GM18861 (cell line): ENCODE data around the gene ETV6.

Experiments
- ATAC-seq: cut with Tn5 transposase; IDR thresholded peaks from one replicate; pipeline ENCODE4 v1.9.1; 2021; ENCODE audit not compliant: unreplicated experiment

ETV6 gene

GRCh38 chr12:11839091-11839641 lies 189.7 kb downstream of the ETV6 start:
- ATAC-seq: no peak

DNA sequence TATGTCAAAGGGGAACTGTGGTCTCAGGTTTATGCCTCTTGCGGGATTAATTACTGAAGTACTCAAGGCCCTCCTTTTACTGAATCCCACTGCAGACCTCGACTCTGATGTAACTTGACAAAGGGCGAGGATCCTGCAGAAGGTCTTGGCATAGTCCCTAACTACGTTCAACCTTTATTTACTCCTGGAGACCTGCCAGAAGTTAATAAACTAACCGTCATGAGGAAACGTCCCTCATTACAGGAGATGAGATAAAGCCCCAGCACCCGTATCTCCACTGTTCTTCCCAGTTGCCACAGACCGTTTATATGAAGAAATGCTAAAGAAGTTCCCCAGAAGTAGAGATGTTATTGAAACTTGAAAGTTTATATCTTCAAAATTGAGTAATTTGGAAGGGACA lies 190.9 kb downstream of the ETV6 start:
- ATAC-seq: no peak

DNA sequence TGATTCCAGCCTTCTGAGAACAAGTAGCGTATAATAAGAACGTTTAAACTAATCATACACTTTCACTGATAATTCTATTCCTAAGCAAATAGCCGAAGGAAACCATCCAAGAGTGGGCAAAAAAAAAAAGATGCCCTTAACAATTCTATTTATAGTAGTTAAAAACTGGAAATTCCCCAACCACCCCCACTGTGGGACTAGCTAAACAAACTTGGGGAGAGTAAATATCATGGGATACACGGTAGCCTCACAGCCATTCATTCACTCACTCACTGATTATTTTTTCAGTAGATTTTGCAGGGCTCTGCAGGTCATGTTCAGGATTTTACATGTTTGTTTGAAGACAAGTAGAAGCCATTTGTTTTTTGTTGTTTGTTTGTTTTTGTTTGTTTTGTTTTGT lies 197.0 kb downstream of the ETV6 start:
- no peak for ATAC-seq

DNA sequence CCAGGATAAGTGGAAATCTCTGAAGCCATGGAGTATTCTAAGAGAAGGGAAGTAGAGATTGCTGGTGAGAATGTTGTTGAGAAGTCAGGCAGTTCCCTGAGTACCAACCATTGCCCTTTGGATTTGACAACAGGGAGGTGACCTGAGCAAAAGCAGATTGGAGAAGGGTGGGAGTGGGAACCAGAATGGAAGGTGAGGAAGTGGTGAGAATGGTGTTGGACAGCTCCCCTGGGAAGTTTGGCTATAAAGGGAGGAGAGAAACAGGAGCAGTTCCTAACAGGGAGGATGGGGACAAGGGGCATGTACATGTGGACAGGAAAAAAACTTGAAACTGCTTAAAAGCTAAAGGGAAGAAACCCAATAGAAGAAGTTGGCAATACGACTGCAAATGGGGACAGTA lies 198.1 kb downstream of the ETV6 start:
- no peak for ATAC-seq

DNA sequence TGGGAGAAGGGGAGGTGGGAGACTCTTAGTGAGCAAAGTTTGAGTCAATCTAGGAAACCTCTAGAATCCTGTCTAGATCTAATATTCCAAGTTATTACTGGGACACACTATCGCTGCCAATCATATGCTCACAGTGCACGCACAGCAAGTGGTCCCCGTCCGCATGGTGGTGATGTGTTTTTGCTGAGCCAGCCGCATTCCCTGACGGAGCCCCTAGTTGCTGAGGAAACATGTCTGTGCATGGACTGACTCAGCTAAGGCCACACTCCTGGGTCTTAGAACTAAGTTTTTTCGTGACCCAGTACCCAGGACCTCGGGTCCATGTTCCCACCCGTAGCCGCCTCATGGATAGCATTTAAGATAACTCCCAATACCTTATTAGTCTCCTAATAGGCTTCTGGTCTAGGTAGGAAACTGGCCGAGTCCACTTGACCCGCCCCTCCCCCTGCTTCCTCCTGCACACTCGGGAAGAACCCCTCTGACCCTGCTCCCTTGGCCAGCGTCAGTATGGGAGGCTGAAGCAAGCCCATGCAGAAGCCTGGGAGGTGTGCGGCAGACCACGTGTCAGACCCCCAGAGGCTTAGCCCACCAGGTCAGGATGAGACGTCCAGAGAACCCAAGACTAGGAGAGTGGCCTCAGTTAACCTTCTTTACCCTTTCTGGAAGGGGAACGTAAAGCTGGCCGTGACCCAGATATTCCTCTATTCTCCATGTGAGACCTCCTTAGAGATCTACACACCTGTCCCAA lies 200.5 kb downstream of the ETV6 start:
- no peak for ATAC-seq

DNA sequence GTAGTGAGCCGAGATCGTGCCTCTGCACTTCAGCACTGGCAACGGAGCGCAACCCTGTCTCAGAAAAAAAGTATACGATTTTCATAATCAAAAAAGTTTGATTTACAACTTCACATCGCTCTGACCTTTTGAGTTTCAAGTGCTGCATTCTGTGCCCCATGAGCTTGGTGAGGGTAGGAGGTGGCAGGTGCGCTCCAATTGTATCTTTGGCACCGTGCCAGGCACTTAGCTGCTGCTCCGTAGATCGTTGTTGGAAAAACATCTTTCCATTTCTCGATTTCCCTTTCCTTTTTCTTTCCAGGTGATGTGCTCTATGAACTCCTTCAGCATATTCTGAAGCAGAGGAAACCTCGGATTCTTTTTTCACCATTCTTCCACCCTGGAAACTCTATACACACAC lies 203.7 kb downstream of the ETV6 start:
- no peak for ATAC-seq

- ATAC-seq: no peak
Observed at GRCh38 chr12:11854011-11854499, 204.6 kb downstream of the ETV6 start.

- peak; percentile 58 for ATAC-seq
Observed at GRCh38 chr12:11855983-11856374, 206.5 kb downstream of the ETV6 start.

GRCh38 chr12:11856971-11857370 lies 207.5 kb downstream of the ETV6 start:
- ATAC-seq: no peak

DNA sequence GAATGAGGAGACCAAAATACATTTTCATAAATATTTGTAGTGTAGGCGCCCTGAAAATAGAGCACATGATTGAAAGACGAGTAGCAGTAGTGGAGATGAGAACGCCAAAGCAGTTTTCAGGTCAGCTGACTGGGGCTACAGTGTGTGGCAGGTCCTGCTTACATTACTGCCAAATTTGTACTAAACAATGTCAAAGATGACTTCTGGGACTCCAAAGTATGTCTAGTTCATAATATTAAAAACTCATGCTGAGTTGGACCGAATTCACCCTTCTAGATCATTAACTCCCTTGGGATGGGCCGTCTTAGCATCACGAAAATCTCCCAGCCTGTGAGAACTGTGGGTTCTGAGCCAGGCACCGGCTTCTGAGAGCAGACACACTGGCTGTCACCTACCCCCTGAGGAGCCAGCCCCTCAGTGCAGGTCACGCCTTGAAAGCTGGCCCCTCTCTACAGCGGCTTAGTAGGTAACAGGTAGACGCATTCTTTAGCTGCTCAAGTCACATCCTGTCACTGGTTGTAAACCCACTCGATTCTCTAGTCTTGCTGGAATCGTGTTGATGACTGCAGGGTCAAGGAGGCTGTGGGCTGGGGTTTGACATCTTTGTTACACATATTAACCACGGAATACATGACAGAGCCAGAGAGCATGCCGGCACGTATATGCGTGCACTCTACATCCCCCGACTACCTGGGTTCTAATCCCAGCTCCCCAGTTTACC lies 210.4 kb downstream of the ETV6 start:
- no peak for ATAC-seq

GRCh38 chr12:11861155-11861863 lies 211.8 kb downstream of the ETV6 start:
- ATAC-seq: no peak

DNA sequence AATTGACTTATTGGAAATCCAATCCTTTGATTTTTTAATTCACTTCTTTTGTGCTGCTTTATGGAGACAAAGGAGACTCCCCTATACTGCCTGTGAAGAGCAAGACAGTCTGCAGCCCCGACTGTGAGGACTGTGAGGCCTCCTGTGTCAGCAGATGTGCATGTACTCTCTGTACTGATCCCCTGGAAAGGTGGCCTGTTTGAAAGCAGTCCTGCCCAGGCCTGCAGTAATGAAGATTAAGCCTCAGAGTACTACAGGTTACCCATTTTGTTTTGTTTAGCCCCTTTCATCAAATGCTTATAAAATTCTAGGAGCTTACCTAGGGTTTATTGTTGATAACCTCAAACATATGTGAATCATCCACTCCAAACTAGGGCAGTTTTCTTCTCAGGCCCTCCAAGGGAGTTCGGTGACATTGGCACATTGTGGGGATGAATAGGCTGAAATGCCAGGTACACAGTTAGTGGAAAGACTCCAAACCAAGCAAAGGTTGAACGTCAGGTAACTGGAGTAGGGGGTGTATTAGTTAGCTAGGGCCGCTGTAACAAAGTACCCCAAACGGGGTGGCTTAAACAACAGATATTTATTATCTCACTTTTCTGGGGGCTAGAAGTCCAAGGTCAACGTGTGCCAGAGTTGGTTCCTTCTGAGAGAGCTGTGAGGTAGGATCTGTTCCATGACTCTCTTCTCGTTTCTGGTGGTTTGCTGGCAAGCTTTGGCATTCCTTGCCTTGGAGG lies 212.6 kb downstream of the ETV6 start:
- ATAC-seq: no peak

DNA sequence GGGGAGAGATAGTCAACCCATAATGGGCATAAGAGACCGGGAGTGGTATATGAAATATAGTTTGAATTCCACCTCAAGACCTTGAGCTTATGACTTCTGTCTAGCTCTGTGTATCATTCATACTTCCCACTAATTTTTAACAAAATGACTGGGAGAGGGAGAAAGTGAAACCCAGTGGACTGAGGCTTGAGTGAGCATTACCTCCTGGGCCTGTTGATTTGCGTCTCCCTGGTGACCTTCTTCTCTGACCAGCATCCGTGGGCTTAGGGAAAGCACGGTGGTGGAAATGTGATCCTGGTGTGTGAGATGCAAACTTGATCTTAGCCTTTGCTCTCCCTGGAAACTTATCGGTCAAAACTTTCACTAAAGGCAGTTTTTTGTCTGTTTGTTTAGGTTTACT lies 213.3 kb downstream of the ETV6 start:
- ATAC-seq: no peak

GRCh38 chr12:11863478-11863906 lies 214.0 kb downstream of the ETV6 start:
- ATAC-seq: no peak

GRCh38 chr12:11863988-11864387 lies 214.5 kb downstream of the ETV6 start:
- ATAC-seq: no peak

- no peak for ATAC-seq
Observed at GRCh38 chr12:11865824-11866223, 216.3 kb downstream of the ETV6 start.

- ATAC-seq: no peak
Observed at GRCh38 chr12:11868027-11868426, 218.6 kb downstream of the ETV6 start.

GRCh38 chr12:11869406-11869805 lies 219.9 kb downstream of the ETV6 start:
- no peak for ATAC-seq

DNA sequence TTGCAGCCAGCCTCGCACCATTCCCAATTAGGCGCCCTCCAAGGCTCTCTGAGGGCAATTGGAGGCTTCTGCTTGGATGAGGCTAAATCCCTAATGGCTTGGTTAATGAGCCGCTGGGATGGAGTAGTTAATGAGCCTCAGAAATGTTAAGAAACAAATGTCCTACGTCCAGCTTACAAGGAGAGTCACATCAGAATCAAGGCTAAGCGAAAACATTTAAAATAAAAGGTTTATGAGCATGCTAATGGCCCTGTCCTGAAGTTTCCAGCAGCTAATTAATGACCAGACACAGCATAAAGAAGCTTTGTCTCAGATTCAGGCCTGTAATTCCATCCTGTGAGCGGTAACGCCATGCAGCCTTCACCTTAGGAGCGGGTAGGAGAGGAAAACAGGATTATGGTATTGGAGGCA lies 220.6 kb downstream of the ETV6 start:
- no peak for ATAC-seq

DNA sequence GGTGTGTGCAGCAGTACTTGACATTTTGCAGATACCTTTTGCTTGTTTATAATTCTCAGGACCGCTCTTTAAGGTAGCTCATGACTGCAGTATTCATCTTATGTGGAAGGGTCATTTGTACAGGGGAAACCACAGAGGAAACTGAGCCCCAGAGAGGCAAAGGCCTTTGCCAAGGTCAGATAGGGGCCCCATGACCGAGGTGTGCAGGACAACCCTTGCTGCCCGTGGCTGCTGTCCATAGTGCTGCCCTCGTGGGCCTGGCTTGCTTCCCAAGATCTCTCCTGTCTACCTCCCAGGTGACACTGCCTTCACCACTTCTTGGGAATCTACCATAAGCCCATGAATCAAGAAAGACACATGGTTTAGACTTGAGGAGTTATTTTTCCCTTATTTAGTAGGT lies 222.6 kb downstream of the ETV6 start:
- no peak for ATAC-seq

GRCh38 chr12:11875414-11875935 lies 226.0 kb downstream of the ETV6 start:
- no peak for ATAC-seq
